ENCODE measurements around the gene RALB.

Gene RALB, protein sequence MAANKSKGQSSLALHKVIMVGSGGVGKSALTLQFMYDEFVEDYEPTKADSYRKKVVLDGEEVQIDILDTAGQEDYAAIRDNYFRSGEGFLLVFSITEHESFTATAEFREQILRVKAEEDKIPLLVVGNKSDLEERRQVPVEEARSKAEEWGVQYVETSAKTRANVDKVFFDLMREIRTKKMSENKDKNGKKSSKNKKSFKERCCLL

DNA sequence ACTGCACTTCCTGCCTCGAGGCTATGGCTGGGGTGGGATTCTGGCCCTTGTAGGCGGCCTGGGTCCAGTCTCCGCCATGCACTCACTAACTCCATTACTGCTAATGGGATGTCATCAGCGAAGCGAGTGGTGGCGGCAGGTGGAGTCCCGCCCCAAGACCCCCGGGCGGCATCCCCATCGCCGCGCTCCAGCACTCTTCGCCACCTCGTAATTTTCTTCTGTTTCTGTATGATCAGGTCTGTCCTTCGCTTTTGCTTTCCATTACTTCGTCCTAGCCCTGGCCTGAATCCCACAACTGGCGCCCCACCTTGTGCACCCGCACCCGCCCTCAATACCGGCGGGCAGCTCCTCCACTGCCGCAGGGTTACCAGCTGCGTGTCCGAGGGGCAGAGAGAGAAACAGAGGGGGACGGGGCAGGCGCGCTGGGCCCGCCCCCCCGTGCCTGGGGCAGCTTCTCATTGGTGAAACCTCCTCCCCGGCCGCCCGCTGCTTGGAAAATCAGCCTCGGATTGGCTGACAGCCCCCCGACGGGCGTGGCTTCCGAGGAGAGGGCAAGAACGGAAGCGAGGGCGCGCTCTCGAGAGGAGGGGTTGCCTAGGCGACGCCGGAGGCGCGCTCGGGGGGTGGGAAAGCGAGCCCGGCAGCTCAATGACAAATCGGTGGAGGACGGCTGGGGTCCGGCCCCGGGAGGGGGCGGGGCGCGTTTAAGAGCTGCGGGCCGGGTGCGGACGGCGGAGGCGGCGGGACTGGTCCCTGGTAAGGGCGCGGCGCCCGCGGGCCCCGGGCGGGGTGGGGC, at the start of gene RALB:
Gene RALB (plus strand): TSS at position 628 of the 796 bp plus-strand sequence. CDS start 25,813 bp downstream, outside the sequence.
- DNase-seq (ENCODE audit: low read depth in 2 of 2), result peak; percentile 92 to 94

DNA sequence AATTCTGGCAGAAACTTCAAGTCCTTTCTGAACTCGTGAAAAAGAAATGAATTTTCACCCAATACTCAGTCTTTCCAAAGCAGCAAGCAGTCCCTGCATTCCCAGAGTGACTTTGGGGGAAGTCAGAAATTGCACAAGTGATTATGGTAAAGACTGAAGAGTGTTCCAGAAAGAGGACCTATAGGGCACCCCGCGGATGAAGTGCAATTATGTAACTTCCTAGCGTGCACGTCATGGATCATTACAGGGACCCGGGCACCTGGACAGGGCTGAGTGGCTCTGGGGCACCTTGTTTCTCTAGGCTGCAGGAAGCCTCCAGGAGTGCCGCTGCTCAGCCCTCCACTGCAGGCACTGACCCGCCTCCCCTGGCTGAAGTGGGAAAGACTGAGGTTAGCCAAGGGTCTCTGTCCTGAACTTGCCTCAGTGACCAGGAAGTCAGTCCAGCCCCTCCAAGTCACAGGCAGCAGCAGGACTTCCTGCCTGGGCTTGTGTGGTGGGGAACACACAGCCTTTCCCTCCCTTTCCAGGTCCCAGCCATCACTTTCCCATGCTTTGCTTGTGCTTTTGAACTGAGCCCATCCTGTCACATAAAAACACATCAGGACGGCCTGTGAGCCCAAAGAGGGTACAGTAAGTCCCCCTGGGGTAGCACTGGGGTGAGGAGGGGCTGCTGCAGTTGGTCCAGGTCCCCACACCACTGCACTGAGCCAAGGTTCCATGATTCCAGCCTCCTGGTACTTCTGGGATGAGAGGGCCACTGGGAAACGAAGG, 49.2 kb upstream of the RALB start:
- no peak for DNase-seq (ENCODE audit: low read depth in 2 of 2)

DNA sequence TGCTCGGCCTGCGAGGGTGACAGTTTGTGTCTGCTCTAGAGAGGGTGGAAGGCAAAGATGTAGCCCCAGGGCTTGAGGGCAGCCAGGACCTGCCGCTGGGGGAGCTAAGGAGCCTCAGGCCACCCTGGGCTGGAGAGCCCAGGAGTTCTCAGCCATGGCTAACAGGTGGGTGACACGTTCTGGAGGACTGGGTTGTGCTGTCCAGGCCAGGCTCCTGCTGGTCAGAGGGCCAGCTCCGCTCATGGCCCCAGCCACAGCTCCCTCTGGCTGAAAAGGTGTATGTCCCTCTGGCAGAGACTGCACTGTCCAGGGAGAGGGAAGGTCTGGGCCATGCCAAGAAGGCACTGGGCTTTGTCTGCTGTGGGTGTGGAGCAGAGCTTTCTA, 48.6 kb upstream of the RALB start:
- DNase-seq (ENCODE audit: low read depth in 2 of 2), result no peak

DNA sequence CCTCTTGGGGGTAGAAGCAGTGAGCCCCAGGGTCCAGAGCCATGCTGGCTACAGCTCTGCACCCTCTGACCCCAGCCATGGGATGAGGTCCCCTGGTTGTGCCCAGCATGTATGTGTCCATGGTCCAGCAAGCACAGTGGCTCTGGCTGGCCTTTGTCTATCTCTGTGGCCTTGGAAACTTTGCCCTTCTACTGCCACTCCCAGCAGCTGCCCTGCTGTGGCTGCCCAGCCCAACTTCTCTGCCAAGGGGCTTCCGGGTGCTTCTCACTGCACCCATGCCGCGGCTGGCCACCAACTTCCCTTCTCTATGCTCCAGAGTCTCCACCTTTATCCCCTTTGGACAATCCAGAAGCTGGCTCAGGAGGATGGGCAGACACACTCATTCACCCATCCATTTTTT, 48.2 kb upstream of the RALB start:
- DNase-seq (ENCODE audit: low read depth in 2 of 2), result no peak

DNA sequence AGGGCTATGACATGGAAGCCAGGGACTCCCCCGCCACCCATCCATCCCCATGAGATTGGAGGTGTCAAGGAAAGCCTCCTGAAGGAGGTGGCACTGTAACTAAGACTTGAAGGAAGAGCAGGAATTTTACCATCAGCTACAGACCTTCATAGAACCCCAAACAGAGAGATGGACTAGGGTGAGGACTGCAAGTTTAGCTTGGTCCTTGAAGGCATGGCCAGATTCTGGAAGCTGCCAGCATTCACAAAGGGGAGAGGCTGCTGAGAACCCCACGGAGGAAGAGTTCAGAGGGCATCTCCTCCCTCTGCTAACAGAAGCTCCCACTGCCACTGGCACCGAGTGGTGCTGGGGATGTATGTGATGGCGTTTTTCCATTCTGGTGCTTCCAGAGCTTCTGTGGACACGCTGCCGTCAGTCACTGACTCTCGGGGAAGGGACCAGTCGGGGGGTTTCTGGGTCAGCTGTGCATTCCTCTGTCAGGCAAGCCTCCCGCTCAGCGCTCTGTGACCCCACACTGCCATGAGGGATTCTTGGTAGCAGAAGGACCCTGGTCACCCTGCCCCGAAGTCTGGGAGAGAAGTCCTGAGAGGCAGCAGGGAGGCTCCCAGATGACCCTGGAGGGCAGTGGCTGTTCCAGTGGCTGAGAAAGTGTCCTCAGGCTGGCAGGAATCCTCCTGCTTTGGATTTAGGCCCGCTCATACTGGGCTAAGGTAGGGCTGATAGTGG, 47.5 kb upstream of the RALB start:
- DNase-seq (ENCODE audit: low read depth in 2 of 2), result no peak

DNA sequence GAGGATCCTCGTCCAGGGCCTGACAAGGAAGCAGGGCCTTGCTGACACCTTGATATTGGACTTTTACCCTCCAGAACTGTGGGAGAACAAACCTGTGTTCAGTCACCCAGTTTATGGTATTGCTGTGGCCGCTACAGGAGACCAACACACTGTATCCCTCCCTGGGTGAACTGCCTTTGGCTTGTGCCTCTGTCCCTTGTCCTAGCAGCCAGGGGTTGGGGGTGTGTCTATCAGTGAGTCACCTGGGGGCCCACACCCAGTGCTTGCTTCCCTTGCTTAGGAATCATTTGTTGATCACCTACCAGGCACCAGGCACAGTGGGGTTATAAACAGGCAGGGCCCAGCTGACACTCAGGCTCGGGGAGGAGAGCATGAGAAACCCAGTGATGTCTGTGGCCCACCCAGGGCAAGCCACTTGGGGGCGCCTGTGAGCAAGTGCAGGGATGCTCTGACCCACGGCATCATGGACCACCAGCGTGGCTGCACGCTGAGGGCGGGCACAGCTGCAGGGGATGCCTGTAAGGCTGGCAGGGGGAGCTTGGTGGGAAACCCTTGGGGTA, 46.5 kb upstream of the RALB start:
- DNase-seq (ENCODE audit: low read depth in 2 of 2), result no peak

DNA sequence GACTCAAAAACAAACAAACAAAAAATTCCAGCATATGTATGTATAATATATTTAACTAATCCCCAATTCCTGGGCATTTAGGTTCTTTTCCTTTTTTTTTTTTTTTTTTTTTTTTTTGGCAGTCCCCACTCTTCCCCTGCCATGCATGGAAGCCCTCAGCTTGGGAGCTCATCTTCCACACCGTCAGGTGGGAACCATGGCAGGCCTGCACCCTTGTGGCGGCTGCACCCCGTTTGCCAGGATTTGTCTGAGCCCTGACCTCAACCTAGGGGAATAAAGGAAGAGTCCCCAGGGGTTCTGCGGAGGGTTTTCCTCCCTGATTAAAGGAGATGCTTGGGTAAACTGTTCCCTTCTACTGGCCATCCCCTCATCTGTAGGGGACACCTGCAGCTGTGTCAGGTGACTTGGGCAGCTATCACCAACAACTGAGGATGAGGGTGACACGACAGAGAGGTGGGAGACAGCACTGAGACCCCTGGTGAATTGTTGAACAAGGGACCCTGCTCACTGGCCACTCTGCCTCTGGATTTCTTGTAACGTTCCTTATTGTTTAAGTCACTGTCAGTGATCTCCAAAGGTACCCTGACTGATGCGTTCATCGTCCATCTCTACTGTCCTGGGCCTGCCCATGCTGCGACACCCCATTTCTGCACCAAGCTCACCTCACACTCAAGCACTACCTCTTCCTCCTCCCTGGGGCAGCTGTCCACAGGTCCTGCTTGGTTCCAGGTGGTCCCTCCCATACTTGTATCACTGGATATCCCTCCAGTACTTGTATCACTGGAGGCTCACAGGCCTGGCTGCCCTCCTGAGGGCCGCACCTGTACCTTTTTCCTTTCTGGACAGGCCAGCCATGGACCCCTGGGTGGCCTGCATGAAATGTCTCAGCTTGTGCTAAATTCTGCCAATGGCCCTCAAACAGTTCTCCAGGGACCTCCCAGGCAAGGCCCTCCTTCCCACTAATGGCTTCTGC, 44.0 kb upstream of the RALB start:
- DNase-seq (ENCODE audit: low read depth in 2 of 2), result no peak

DNA sequence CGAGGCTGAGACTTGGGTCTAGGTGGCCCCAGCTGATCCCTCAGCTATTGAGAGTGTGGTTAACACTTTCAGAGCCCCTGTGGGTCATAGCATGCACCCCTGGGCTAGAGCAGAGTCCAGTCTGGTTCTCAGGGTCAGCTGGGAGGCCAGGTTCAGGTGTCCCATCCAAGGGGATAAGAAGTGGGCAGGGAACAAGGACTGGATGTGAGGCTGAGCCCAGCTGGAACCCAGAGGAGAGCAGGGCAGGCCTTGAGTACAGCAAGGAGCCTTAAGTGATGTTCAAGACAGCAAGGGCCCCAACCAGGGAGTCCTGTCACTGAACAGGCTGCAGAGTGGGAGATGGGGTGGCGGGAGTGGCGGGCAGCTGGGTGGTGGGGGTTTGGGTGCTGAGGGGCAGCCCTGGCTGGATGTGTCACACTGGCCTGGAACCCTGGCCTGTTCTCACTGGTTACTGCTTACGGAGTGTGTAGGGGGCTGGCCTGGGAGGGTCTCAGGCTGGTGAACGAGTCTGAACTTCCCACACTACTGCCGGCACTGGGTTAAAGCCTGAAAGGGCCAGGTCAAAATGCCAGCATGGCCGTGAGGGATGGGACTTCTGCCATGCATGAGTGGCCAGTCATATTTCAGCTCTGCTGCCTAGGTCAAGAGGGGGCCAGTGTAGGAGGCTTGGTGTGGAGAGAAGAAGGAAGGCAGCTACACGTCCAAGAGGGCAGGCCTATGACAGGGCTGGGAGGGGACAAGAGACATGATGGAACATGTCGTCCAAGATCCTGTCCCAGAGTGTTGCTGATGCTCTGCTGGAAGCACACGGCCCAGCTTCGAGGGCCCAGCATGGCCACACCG, 43.0 kb upstream of the RALB start:
- no peak for DNase-seq (ENCODE audit: low read depth in 2 of 2)

DNA sequence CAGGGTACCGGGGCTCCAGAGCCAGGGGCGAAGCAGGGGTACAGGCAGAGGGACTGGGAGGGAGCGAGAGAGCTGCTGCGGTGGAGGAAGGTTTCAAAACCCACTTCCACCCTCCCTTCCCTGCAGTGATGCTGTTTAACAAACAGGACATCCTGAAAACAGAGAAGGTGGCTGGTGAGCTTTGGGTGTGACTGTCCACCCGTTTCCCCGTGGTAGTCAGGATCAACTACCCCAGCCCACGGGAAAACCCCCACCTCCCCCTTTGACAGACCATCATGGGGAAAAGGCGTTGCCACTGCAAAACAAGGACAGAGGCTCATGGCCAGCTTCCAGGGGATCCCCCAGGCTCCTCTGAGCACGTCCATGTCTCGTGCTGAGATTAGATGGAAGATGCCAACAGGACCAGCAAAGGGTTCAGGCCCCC, 42.4 kb upstream of the RALB start:
- DNase-seq (ENCODE audit: low read depth in 2 of 2), result no peak

DNA sequence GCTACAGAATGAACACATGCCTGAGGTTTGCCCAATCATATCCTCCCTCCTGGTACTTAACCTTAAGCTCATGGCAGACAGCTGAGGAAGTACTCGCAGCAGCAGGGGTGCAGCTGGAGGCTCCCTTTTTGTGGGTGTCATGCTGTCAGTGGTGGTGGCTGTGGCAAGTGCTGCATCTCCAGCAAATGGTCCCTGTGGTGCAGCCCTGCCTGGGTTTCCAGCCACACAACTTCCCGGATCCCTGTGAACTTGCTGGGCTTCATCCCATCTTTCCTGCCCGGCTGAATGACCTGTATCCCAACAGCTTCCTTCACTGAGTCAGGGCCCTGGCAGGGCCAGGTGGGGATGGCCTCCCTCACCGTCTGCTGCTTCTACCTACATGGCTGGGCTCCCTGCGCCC, 34.5 kb upstream of the RALB start:
- DNase-seq (ENCODE audit: low read depth in 2 of 2), result no peak

DNA sequence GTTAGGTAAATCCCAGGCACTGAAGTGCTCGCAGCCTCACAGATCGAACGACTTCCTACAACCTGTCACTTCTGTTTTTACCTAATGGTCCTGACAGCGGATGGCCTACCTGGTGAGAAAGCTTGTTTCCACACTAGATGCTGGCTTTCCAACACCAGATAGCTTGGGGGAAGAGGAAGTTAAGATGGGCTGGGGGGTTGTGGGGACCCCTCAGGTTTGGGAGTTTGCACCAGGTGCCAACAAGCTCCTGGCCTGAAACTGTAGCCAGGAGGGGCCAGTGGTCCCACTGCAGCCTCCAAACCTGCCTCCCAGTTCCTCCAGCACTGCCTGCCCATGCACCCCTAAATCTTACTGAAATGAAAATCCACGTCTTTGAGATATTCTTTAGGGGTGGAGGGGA, 33.4 kb upstream of the RALB start:
- DNase-seq (ENCODE audit: low read depth in 2 of 2), result no peak

DNA sequence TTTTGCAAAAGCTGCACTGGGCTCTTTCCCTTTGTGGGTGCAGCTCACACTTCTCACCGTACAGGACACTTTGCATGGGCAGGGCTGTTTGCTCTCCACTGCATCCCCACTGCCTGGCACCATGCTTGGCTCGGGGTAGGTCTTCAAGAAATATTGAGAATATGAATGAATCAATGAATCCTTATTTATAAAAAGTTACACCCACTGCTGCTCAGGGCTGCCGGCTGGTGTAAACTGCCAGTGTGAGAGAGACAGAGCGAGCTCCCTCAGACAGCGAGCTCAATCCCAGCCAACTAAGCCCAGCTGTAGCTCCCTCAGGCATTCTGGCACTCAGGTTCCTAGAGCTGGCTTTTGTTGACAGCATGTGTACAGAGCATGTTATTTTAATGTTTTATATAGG, 32.9 kb upstream of the RALB start:
- no peak for DNase-seq (ENCODE audit: low read depth in 2 of 2)

DNA sequence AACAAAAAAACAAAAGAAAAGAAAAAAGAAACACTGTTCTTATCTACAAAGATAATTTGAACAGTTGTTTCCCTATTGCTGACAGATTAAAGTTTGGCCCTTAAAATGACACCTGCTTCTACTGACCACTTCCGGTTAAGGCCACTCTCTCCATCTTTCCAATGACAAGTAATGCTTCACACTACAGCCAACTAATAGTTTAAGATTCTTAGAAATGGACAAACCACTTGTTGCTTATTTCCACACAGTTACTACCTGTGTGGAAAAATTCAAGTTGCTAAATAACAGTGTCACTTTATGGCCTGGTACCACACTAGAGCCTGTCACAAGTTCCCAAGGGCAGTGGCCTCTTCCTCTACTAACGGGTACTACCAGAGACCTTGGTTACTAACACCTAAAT, 31.9 kb upstream of the RALB start:
- DNase-seq (ENCODE audit: low read depth in 2 of 2), result no peak

DNA sequence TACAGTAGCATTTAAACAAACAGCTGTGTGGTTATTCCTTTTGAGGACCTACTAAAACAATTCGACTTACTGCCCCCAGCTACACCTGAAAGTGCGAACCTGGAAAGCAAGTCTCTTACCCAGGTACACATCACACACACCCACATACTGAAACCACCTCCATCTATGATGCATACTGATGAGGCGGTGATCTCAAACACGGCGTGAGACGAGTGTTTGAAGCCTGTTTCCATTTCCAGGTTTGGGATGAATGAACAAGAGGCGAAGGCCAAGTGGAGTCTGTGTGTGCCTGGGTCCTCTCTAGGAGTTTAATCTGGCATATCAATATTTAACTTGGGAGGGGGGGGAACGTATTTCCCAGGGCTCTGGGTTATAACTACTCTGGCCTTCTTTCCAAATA, 31.0 kb upstream of the RALB start:
- DNase-seq (ENCODE audit: low read depth in 2 of 2), result no peak

DNA sequence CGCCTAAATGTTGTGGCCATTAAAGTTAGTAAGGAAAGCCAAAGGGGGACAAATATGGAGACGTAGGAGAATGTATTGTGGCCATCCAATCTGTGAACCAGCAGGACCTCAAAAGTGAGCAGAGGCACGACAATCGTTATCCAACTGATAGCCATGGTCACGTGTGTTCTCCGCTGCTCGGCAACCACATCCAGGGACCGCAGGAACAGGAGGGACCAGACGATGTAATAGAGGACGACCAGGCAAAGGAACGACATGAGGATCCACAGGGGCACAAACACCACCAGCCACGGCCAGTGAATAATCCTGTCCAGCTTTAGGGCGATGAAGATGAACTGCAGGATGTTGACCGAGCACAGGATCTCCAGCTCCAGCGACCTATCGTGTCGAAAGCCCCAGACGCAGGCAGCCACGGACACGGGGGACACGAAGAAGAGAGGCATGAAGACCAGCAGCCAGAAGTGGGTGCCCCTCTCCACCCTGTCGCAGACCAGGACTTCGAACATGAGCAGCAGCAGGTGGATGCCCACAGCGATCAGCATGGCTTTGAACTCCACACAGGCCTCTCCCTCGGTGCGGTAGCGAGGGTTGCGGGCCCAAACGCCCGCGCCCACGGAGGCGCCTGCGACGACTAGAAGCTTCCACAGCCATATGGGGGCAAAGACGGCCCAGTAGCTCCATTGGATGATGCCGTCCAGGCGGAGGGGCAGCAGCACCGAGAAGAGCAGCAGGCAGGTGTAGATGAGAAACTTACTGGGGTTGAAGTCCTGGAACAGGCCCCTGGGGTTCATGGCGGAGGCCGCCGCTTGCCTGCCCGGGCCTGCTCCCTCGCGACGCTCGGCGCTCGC, 30.2 kb upstream of the RALB start:
- no peak for DNase-seq (ENCODE audit: low read depth in 2 of 2)

DNA sequence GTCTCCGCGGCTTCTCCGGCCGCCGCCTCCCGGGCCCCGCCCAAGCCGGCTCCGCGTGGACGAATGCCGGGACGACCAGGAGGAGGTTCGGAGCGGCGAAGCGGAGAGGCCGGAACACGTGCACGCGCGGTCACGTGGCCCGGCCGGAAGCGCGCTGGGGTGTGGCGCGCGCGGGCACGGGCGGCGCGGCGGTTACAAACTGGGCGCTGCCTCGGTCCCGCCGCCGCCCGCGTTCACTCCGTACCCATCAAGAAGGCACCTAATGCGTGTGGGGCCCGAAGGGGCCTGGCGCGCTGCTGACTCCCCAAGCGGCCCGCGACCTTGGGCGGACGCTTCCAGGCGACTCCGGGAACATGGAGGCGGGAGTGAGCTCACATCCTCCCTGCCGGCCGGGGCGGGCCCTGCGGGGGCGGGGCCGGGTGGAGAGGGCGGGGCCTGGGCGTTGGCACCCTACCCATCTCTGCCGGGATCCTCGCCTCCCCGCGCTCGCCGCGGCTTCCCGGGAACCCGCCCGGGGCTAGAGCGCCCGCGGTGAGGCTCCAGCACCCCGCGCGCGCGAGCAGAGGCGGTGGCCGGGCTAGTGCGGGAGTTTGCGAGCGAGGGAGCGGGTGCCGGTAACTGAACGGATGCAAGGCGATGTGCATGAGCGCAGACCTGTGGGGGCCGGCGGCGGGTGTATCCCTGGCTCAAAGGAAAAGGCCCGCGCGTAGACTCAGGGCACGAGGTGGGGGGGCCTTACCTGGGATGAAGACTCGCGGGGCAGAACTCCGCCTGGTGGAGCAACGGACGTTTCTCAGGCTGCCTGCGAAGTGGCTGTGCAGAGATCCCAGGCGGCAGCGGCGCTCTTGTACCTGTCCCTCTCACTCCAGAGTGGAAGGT, 29.4 kb upstream of the RALB start, which contains the start of gene TMEM185B:
Gene TMEM185B (minus strand): TSS at position 367 of the 879 bp plus-strand sequence. CDS start 424 bp downstream, outside the sequence.
- DNase-seq (ENCODE audit: low read depth in 2 of 2), result peak; percentile 64 to 70

DNA sequence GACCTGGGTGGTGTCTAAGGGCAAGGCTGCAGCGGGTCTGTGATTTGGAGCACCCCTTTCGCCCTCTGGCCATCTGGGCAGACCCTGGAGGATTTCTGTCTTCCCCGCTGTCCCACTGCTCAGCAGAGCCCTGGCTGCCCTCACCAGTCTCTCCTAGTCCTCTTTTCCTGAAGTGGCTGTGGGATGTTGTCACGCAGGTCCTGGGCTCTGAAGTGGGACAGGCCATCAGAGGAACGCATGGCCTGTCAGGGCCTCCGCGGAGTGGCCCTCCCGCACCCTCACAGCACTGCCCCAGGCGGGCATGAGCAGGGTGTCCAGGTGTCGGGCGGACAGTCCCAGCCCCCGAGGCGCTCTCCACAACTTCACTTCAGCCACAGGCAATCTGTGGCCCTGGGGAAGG, 28.4 kb upstream of the RALB start:
- no peak for DNase-seq (ENCODE audit: low read depth in 2 of 2)
